Measurements from ENCODE around the gene MYO1B.
A peak's percentile ranks its signal among the peaks of the same experiment; 100 is the strongest.

The MYO1B gene

DNA sequence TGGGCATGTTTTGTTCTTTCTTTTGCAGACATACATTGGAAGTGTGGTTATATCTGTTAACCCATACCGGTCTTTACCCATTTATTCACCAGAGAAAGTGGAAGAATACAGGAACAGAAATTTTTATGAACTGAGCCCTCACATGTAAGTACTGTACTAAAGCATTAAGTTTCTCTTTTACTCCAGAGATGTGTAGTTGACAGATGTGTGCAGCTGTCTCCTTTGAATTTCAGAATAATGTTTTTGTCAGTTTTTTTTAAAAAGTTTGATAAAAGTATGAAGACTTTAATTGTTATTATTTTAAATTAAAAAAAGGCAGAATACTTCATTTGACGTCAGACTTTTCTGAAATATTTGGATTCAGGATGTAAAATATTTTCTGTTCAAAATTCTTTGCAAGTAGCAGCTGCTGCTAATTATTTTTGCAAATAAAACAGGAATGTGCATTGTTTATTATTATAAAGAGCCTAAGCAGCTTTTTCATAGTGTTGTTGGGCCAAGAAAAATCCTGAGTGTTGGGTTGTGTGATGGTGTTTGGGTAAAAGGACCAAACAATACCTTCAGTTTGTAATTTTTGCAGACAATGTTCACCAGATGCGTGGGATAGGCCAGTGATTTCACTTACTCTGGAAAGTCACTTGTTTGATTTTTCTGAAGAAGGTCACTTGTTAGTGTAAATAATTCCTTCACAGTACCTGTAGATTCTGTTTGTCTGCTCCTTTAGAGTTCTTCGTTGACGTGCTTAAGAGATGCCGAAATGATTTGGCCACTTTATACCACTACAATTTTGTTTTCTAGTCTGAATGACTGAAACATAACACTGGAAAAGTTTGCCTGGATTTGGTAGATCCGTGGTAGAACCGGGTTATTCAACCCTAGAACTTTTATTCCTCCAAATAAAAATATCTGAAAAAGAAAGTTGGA is 51.1 kb downstream of the MYO1B start:
- TF ChIP-seq, protein P1, sequence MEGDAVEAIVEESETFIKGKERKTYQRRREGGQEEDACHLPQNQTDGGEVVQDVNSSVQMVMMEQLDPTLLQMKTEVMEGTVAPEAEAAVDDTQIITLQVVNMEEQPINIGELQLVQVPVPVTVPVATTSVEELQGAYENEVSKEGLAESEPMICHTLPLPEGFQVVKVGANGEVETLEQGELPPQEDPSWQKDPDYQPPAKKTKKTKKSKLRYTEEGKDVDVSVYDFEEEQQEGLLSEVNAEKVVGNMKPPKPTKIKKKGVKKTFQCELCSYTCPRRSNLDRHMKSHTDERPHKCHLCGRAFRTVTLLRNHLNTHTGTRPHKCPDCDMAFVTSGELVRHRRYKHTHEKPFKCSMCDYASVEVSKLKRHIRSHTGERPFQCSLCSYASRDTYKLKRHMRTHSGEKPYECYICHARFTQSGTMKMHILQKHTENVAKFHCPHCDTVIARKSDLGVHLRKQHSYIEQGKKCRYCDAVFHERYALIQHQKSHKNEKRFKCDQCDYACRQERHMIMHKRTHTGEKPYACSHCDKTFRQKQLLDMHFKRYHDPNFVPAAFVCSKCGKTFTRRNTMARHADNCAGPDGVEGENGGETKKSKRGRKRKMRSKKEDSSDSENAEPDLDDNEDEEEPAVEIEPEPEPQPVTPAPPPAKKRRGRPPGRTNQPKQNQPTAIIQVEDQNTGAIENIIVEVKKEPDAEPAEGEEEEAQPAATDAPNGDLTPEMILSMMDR (IDR thresholded peaks at IDR 0.05; ENCODE audit: extremely low read depth, missing control alignments), result no peak
- no peak for DNase-seq (ENCODE audit: low spot score)

DNA sequence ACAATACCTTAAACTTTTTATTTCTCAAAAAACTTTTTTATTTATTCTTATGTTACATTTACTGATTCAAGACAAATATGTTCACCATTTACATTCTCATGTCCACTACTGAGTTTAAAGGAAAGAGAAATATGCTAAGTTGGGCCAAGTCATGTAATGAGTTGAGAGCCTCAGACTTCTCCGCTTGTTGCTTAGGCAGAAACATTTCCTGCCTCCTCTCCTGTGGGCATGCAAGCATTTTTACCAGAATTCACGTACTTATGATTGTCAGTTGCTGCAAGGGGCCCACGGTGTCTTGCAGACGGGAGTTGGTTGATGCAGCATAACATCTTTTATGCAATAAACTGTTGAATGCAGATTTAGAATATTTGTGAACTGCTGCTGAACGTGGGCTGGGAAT is 51.8 kb downstream of the MYO1B start:
- TF ChIP-seq, protein P1 (IDR thresholded peaks at IDR 0.05; ENCODE audit: extremely low read depth, missing control alignments), result no peak
- DNase-seq (ENCODE audit: low spot score), result no peak

DNA sequence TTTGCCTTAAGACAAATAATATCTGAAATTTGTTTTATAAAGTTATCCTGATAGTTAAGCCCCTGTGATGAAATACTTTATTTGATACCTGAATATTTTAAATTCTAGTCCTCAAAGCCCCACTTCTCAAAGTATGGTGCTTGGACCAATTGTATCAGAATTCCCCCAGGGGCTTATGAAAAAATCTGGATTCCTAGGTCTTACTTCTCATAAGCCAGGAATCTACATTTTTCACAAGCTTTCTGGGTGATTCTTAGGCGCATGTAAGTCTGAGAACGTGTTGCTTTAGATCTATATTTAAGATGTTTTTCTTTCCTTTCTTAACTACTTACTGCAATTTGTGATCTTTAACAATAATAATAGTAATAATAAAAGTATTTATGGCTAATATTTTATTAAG is 53.1 kb downstream of the MYO1B start:
- DNase-seq (ENCODE audit: low spot score), result no peak
- TF ChIP-seq, protein P1 (IDR thresholded peaks at IDR 0.05; ENCODE audit: extremely low read depth, missing control alignments), result no peak

DNA sequence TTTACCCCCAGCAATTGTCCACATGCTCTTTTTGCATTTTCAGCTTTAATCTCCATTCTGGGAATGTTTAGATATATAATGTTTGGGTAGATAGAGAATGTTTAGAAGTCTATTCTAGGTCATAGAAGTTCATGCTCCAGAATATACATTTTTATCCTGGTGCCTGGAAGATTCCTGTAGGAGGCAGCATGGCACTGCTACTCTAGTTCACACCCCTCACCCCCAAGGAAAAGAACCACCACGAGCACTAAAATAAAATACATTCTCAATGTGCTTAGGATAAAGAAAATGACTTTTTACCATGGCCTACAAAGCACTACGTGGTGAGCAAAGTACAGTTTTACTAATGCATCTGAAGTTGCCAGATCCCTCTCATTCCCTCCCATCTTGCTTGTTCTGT is 53.8 kb downstream of the MYO1B start:
- TF ChIP-seq, protein P1 (IDR thresholded peaks at IDR 0.05; ENCODE audit: extremely low read depth, missing control alignments), result no peak
- no peak for DNase-seq (ENCODE audit: low spot score)

DNA sequence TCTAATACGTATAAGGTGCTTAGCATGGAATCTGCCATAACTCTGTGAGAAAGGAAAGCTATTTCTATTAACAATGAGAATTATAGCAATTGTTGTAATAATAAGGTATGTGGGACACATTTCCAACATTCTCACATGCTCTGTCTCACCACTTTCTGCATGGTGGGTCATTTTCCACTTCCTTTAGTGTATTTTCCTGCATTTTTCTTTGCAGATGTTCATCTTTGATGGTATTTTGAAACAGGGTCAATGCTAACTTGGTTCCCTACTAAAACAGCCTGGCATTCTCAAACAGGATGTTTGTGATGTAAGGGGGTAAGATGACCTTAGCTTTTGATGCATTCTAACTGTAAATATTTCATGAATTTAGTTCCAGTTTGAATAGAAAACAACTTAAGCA is 54.7 kb downstream of the MYO1B start:
- TF ChIP-seq, protein P1 (IDR thresholded peaks at IDR 0.05; ENCODE audit: extremely low read depth, missing control alignments), result no peak
- DNase-seq (ENCODE audit: low spot score), result no peak

DNA sequence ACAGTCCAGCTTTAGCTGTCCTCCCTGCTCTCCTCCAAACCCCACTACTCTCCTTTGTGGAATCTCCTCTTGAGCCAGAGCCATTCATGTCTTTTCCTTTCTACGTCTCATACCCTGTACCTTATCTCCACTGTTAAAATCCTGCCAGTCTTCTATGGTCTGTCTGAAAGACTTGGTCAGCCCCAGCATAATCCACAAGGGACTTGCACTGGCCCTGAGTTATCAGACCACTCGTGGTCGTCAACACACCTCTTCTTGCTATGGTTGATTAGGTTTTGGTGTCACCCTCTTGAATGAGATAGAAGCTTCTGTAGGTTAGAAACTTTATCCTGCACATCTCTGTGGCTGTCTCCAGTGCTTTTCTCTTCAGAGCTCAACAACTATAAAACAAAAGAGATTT is 56.8 kb downstream of the MYO1B start:
- TF ChIP-seq, protein P1 (IDR thresholded peaks at IDR 0.05; ENCODE audit: extremely low read depth, missing control alignments), result no peak
- DNase-seq (ENCODE audit: low spot score), result no peak

DNA sequence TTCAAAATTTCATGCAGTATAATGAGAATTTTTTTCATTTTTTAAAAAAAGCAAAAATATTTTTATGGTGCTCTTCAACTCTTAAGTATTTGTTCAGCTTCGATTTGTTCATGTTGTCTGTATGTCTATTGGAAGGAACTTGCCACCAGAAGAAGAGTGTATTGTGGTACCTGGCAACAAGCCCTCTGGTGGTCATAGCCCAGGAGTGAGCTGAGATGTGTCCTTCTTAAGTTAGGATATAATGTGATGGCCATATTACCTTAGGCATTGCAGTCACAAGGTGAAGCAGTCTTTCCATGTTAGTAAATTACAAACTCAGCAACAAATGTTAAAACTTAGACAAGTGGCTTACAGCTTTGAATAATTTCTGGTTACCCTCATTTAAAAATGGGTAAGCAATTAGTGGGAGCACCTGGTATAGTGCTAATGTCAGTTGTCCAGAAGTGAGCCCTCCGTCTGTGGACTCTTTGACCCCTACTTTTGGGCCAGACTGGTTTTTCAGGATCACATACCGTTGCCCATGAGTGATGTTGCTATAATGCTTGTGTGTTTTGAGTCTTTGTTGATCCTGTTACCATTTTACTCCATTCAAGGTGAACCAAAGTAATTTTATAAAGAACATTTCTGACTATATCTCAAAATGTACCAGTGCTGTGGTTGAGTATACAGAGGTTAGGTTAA is 57.4 kb downstream of the MYO1B start:
- DNase-seq (ENCODE audit: low spot score), result no peak

More for the DNA sequence above, 57.4 kb downstream of the MYO1B start:
- TF ChIP-seq, protein P1 (IDR thresholded peaks at IDR 0.05; ENCODE audit: extremely low read depth, missing control alignments), result peak; percentile 3
